OCI-LY7 (cell line): ENCODE measurements around the gene EFCAB10.

Experiments used
- CTCF ChIP-seq: fragments of 200-600 bp; sonication (generic); conservative IDR thresholded peaks from 2 replicates; pipeline ENCODE4 v1.5.1; 2014; ENCODE audit warnings: mild to moderate bottlenecking, antibody characterized with exemption, low read length, moderate library complexity, mixed read lengths
- EZH2phosphoT487 ChIP-seq: fragments of 200-600 bp; sonication (generic); IDR thresholded peaks from 2 replicates; pipeline ENCODE4 v1.6.1; 2018; ENCODE audit warnings: low read depth, borderline replicate concordance, mild to moderate bottlenecking, mixed run types, antibody characterized with exemption, low read length, moderate library complexity, mixed read lengths

- TF ChIP-seq CTCF: no peak
- TF ChIP-seq EZH2phosphoT487: no peak
Measured at GRCh38 chr7:105567024-105567423, 14.3 kb downstream of the EFCAB10 start.
